ENCODE data around the gene MIX23.
"Not testable (repeated sequence)": the region's sequence is repeated elsewhere in the genome, so short reads cannot be mapped to it uniquely, and the experiment has no call there.

Gene MIX23

DNA sequence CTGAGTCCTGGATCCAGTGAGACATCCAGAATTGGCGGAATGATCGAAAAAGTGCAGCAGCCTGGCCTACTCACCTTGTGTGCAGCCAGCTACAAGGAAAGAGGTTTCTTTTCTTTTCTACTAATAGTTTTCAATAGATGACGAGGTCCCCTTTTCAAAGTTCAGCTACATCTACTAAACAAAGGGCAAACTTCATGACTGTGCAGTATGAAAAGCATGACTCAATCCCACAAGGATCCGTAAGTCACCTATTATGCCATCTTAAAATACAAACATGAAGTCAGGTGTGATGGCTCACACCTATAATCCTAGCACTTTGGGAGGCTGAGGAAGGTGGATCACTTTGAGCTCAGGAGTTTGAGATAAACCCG is 16.7 kb downstream of the MIX23 start:
- Mint-ChIP-seq H3K27ac (no peak overlapping the region), H3K4me1 (peaks cover 2% of the 10 kb centered on the region), H3K27me3 (no peaks in the 10 kb centered on the region), H3K9me3 (no peaks in the 10 kb centered on the region), H3K4me3 (no peak overlapping the region), H3K36me3 (peaks cover 13% of the 10 kb centered on the region)

DNA sequence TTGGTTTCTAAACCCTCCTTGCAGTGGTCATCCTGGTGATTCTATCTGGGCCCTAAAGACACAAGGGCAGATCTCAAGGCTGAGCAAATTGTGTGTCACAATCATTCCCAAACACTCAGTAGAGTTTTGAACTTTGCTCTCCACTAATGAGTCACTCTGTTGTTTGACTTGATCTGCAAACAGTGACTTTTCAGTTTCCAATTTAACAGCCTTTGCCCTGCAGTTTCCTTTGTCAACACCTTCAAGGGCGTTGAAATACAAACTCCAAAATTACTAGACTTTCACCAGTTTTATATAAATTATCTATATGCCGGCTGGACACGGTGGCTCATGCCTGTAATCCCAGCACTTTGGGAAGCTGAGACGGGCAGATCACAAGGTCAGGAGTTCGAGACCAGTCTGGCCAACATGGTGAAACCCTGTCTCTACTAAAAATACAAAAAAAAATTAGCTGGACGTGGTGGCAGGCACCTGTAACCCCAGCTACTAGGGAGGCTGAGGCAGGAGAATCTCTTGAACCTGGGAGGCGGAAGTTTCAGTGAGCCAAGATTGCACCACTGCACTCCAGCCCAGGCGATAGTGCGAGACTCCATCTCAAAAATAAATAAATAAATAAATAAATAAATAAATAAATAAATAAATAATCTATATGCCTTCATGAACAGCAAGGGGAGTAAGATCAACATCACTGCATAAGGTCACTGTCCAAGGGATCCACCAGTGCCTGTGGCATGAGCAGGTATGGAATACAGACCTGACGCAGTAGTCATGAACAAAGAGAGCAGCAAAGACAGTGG is 17.3 kb downstream of the MIX23 start:
- H3K36me3 Mint-ChIP-seq, H3K4me1 Mint-ChIP-seq, H3K27me3 Mint-ChIP-seq, H3K9me3 Mint-ChIP-seq, H3K4me3 Mint-ChIP-seq, H3K27ac Mint-ChIP-seq: not testable (repeated sequence)

DNA sequence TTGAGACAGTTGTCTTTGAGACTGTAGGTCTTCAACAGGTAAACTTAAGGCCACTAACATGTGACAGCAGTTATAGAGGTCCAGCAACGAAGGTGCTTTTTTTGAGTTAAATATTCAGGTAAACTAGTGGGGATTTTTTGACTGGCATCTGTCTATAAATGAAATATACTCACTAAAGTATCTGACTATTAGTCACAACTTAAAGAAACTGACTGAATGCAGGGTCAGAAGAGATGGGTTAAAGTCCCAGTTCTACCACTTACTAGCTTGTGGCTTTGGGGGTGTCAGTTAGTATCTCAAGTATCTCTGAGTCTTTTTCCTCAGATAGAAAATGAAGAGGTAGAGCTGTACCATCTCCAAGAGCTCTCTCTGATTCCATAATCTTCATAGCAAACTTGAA is 18.0 kb downstream of the MIX23 start:
- H3K36me3 Mint-ChIP-seq, result peaks cover 12% of the 10 kb centered on the region
- H3K4me3 Mint-ChIP-seq, result no peak overlapping the region
- H3K4me1 Mint-ChIP-seq, result no peaks in the 10 kb centered on the region
- H3K9me3 Mint-ChIP-seq, result no peaks in the 10 kb centered on the region
- no peak overlapping the region for H3K27ac Mint-ChIP-seq
- no peaks in the 10 kb centered on the region for H3K27me3 Mint-ChIP-seq

DNA sequence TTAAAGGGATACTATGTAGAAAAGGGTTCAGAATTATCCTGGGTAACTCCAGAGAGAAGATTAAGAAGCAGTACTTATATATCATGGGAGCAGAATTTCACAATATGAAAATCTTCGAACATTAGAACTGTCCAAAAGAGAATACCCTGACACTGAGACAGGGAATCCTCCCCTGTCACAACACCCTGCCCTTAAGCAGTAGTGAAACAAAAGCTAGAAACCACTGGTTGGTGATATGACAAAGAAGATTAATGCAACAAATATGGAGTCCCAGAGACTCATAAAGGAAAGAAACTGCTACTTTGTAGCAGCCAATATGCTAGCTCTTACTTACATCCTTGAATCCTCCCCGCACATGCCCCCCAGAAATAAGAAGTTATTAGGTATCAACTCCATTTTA is 18.5 kb downstream of the MIX23 start:
- Mint-ChIP-seq H3K4me1 (no peaks in the 10 kb centered on the region), H3K36me3 (peaks cover 12% of the 10 kb centered on the region), H3K27me3 (no peaks in the 10 kb centered on the region), H3K4me3 (no peak overlapping the region), H3K27ac (no peak overlapping the region), H3K9me3 (no peaks in the 10 kb centered on the region)

DNA sequence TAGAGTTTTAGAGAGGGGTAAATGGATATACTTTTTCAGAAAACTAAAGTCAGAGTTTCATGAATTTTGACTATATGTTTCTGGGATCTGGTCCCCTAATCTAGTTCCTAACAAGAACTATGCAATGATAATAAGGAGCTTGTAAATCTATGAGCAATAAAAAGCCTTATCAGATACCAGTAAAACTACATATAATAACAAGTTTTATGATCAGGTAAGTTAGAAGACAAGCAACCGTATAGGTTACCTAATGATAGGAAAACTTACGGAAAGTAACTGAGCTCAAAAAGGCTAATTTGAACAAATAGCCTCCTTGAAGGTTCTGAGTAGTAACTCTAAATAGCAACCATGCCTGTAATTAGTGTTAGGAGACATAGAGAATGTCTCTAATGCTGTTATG is 21.0 kb downstream of the MIX23 start:
- Mint-ChIP-seq H3K4me1 (no peaks in the 10 kb centered on the region), H3K9me3 (no peaks in the 10 kb centered on the region), H3K36me3 (peaks cover 10% of the 10 kb centered on the region), H3K27ac (no peak overlapping the region), H3K27me3 (no peaks in the 10 kb centered on the region), H3K4me3 (no peak overlapping the region)

DNA sequence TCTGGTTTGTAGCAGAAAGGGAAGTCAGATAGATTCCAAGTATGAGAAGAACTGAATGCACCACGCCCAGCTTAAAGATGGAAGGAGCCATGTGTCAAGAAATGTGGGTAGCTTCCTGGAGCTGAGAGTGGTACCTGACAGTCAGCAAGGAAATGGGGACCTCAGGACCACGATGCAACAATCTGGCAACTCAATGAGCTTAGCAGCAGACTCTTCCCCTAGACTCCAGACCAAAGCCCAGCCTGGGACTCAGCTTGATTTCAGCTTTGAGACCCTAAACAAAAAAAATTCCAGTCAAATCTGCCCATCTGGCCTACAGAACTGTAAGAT is 24.4 kb downstream of the MIX23 start:
- Mint-ChIP-seq H3K27ac (no peak overlapping the region), H3K36me3 (peaks cover 8% of the 10 kb centered on the region), H3K4me3 (no peak overlapping the region)

DNA sequence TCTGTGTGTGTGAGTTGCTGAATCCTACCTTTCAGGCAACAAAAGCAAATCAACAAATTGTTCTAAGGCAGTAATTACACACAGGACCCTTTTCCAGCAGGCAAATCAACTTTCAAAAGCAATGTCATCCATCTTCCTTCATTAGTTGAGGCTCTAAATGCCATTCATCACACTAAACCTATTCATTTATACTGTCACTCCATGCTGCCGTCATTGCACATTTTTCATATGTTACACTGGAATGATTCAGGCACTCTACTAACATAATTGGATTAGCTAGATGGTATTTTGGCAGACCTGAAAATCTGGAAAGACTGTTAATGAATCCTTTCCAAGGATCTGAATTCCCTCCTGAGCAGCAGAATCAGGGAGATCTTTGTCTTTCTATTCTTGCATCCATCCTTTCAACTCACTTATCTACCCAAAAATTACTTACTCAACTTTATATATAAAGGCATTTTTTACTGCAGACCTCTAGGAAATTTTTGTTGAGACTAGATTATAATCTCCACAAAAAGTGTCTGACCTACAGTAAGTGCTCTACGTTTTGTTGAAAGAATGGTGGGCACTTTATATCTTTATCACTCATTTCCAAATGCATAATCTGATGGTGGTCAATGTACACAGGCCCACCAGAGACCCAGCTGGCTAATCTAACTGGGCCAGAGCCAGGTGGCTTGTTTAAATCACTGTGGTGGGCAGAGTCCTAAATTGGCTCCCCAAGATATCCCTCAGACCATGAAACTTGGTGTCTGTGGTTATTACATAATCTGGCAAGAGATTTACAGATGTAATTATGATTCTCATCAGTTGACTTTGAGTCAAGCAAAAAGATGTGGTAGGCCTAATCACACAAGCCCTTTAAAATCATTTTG is 25.0 kb downstream of the MIX23 start:
- no peak overlapping the region for H3K27ac Mint-ChIP-seq
- no peaks in the 10 kb centered on the region for H3K27me3 Mint-ChIP-seq
- no peak overlapping the region for H3K4me3 Mint-ChIP-seq

More for the DNA sequence above, 24.4 kb downstream of the MIX23 start:
- no peaks in the 10 kb centered on the region for H3K4me1 Mint-ChIP-seq
- H3K27me3 Mint-ChIP-seq, result no peaks in the 10 kb centered on the region
- H3K9me3 Mint-ChIP-seq, result no peaks in the 10 kb centered on the region

DNA sequence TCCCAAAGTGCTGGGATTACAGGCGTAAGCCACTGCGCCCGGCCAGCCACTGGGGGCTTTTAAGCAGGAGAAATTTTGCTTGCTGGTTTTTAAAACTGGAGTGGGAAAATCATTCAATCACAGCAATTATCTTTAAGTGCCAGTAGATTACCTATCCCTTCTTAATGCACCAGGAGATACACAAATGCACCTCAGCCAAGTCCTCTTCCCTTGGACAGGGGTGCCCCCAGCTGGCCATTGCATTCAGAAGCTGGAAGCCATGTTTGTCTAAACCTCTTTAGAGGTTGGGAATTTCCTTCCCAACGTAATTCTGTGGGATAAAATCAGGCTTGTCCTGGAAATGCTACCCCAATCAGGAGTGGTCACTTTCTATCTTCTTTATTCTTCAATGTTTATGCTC is 26.6 kb downstream of the MIX23 start:
- Mint-ChIP-seq H3K4me1 (no peaks in the 10 kb centered on the region), H3K27ac (no peak overlapping the region), H3K4me3 (no peak overlapping the region), H3K27me3 (no peaks in the 10 kb centered on the region), H3K36me3 (peaks cover 3% of the 10 kb centered on the region), H3K9me3 (no peaks in the 10 kb centered on the region)

More for the DNA sequence above, 25.0 kb downstream of the MIX23 start:
- Mint-ChIP-seq H3K36me3 (peaks cover 5% of the 10 kb centered on the region), H3K4me1 (no peaks in the 10 kb centered on the region), H3K9me3 (no peaks in the 10 kb centered on the region)

DNA sequence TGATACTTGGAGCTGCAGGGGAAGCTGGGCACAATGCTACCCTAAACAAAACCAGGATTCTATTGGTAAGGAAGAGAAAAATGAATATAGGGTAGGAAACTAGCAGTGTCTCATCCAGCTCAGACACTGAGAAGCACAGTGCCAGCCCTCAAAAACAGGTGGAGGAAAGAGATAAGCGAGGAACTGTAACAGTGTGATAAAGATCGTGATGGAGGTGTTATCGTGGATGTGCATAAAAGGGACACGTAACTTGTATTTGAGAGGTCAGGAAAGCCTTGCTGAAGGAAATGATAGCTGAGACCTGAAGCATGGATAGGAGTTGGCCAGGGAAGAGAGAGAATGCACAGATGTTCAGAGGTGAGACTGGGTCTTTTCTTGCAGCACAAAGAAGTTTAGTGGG is 27.4 kb downstream of the MIX23 start:
- H3K4me1 Mint-ChIP-seq, result no peaks in the 10 kb centered on the region
- no peaks in the 10 kb centered on the region for H3K27me3 Mint-ChIP-seq
- peaks cover 3% of the 10 kb centered on the region for H3K36me3 Mint-ChIP-seq
- H3K4me3 Mint-ChIP-seq, result no peak overlapping the region
- no peaks in the 10 kb centered on the region for H3K9me3 Mint-ChIP-seq
- H3K27ac Mint-ChIP-seq, result no peak overlapping the region

DNA sequence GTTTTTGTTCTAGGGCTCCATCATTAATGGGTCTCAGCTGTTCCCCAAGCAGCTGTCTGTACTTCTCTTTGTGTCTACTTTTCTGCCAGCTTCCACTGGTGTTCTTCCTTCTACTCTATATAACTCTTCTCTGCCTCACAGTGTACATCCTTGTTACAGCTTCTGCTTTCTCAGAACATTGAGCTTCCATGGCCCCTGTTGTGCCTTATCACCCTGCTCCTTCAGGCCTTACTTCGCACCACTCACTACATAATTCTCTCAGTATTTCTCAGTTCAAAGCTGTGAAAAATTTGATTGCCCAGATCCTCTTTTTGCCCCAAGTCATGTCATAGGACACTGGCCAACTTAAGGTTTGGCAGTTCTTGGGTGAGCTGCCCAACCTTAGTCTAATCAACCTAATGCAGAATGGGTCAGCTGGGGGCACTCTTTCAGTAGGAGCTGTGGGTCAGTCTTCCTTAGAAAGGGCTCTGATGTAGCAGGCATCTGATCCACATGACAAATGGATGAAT is 29.1 kb downstream of the MIX23 start:
- no peaks in the 10 kb centered on the region for H3K4me1 Mint-ChIP-seq
- H3K9me3 Mint-ChIP-seq, result no peaks in the 10 kb centered on the region
- peaks cover 2% of the 10 kb centered on the region for H3K36me3 Mint-ChIP-seq
- no peak overlapping the region for H3K4me3 Mint-ChIP-seq
- H3K27me3 Mint-ChIP-seq, result no peaks in the 10 kb centered on the region
- H3K27ac Mint-ChIP-seq, result no peak overlapping the region

DNA sequence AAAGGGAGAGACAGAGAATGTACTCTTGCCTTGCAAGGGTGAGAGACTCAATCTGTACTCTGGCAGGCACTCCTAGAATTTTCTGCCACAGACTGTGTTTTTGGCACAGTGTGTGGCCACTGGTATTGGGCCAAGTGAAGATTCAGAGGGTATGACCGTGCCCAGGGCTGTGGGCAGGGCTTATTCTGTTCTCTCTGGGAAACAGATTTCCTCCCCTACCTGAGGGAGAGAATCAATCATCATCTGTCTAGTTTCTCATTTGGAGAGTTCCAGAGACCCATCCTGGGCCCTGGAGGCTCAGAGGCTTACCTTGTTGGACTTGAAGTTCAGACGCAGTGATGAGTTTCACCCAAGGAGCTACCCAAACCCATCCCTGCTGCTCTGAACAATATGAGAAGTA is 29.8 kb downstream of the MIX23 start:
- no peak overlapping the region for H3K27ac Mint-ChIP-seq
- no peaks in the 10 kb centered on the region for H3K9me3 Mint-ChIP-seq
- no peak overlapping the region for H3K4me3 Mint-ChIP-seq
- no peaks in the 10 kb centered on the region for H3K27me3 Mint-ChIP-seq
- H3K36me3 Mint-ChIP-seq, result no peaks in the 10 kb centered on the region
- H3K4me1 Mint-ChIP-seq, result no peaks in the 10 kb centered on the region

DNA sequence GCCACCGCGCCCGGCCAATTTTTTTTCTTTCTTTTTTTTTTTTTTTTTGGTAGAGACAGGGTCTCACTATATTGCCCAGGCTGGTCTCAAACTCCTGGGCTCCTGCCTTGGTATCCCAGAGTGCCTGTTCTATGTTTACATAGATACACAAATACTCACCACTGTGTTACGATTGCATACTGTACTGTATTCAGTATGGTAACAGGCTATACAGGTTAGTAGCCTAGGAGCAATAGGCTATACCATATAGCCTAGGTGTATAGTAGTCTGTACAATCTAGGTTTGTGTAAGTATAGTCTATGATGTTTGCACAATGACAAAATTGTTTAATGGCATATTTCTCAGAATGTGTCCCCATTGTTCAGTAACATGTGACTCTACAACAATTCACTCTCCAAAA is 31.4 kb downstream of the MIX23 start:
- Mint-ChIP-seq H3K27ac (no peak overlapping the region), H3K4me3 (no peak overlapping the region), H3K4me1 (no peaks in the 10 kb centered on the region), H3K36me3 (no peaks in the 10 kb centered on the region), H3K27me3 (peaks cover 2% of the 10 kb centered on the region), H3K9me3 (no peaks in the 10 kb centered on the region)

DNA sequence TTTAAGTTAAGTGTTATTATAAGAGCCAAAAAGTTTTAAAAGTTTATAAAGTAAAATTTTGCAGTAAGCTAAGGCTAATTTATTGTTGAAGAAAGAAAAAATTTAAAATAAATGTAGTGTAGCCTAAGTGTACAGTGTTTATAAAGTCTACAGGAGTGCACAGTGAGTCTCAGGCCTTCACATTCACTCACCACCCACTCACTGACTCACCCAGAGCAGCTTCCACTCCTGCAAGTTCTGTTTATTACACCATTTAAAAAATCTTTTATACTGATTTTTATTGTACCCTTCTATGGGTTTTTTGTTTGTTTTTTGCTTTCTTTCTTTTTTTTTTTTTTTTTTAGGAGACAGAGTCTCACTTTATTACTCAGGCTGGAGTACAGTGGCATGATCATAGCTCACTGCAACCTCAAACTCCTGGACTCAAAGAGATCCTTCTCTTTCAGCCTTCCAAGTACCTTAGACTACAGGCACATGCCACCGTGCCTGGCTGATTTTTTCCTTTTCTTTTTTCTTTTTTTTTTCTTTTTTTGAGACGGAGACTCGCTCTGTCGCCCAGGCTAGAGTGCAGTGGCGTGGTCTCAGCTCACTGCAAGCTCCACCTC is 32.1 kb downstream of the MIX23 start:
- no peak overlapping the region for H3K27ac Mint-ChIP-seq
- H3K36me3 Mint-ChIP-seq, result no peaks in the 10 kb centered on the region
- no peaks in the 10 kb centered on the region for H3K4me1 Mint-ChIP-seq
- H3K9me3 Mint-ChIP-seq, result no peaks in the 10 kb centered on the region
- no peak overlapping the region for H3K4me3 Mint-ChIP-seq
- peaks cover 2% of the 10 kb centered on the region for H3K27me3 Mint-ChIP-seq

DNA sequence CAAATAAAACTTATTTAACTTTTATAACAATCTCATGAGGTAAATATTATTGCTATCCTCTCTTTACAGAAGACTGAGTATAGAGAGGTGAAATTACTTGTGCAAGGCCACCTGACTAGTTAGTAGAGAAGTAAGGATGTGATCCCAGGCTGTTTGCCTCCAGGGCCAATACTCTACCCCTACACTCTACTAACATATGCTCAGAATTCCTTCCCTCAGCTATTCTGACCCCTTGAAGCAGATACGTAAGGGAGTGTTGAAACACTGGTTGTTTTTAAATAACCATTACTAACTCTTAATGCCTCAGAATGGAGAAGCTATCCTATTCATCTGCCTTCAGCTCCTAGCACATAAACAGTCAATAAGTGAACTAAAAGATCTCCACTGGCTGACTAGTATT is 33.9 kb downstream of the MIX23 start:
- Mint-ChIP-seq H3K36me3 (no peaks in the 10 kb centered on the region), H3K4me3 (no peak overlapping the region), H3K9me3 (no peaks in the 10 kb centered on the region), H3K27me3 (peaks cover 2% of the 10 kb centered on the region), H3K4me1 (no peaks in the 10 kb centered on the region), H3K27ac (no peak overlapping the region)

DNA sequence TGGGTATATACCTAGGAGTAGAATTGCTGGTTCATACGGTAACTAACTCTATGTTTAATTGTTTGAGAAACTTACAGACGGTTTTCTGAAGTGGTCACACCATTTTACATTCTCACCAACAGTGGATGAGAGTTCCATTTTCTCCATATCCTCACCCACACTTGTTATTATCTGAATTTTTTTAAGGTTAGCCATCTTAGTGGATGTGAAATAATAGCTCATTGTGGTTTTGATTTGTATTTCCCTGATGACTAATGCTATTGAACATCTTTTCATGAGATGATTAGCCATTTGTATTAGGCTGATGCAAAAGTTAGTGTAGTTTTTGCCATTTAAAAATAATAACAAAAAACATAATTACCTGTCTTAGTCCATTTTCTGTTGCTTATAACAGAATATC is 39.4 kb downstream of the MIX23 start:
- Mint-ChIP-seq H3K4me1 (no peaks in the 10 kb centered on the region), H3K27me3 (peaks cover 2% of the 10 kb centered on the region), H3K4me3 (no peak overlapping the region), H3K27ac (no peak overlapping the region), H3K36me3 (no peaks in the 10 kb centered on the region), H3K9me3 (no peaks in the 10 kb centered on the region)

DNA sequence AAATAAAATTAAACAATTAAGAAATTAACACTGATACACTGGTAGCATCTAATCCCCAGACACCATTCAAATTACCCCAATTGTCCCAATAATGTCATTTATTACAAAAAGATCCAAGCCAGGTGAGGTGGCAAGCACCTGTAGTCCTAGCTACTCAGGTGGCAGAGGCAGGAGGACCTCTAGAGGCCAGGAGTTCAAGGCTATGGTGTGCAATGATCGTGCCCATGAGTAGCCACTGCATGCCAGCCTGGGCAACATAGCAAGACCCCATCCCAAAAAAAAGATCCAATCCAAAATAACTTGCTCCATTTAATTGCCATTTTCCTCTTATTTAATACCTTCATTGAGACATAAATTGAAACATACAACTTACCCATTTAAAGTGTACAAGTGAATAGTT is 40.2 kb downstream of the MIX23 start:
- Mint-ChIP-seq H3K36me3 (no peaks in the 10 kb centered on the region), H3K27ac (no peak overlapping the region), H3K4me3 (no peak overlapping the region)

More for the DNA sequence above, 40.2 kb downstream of the MIX23 start:
- Mint-ChIP-seq H3K9me3 (no peaks in the 10 kb centered on the region), H3K27me3 (no peaks in the 10 kb centered on the region), H3K4me1 (no peaks in the 10 kb centered on the region)

Data from activated naive CD4-positive, alpha-beta T cell treated with anti-CD3 and anti-CD28 coated beads, Interleukin-2, amount 50 U/mL, for 24 hours (primary cell).